Kidney (tissue), 14 donors: ENCODE measurements around the gene PNMT. TPM values are rescaled to one million over a fixed set of nuclear protein-coding genes. Genes with fewer than 3 reads are reported as not detected.

Source experiments
- DNase-seq, 5 donors: peaks; one replicate each; pipeline ENCODE4 v3.0.0-alpha.2; 2013 to 2020
- FAIRE-seq: peaks from 2 replicates; lab custom pipeline; 2012; peaks lifted over from hg19 to GRCh38; lab: Jason Lieb, UNC
- H3K27ac ChIP-seq, 2 donors: one replicate each; pipeline ENCODE4 v1.7.0; 2013; ENCODE audit warnings: low read depth in 2 of 2, low read length in 2 of 2, inconsistent platforms in 1 of 2
- H3K27me3 ChIP-seq: one replicate; pipeline ENCODE4 v1.7.1; 2013; ENCODE audit warnings: low read length, inconsistent platforms; ENCODE audit not compliant: control insufficient read depth, insufficient read depth
- H3K36me3 ChIP-seq, 3 donors: one replicate each; pipeline versions ENCODE4 v1.7.0 to v1.7.1; 2013; ENCODE audit warnings: low read length in 3 of 3, control low read depth in 1 of 3, inconsistent platforms in 1 of 3; ENCODE audit not compliant: insufficient read depth in 3 of 3, control insufficient read depth in 2 of 3
- H3K4me1 ChIP-seq, 3 donors: one replicate each; pipeline versions ENCODE4 v1.7.0 to v1.7.1; 2013; ENCODE audit warnings: low read length in 3 of 3, inconsistent platforms in 1 of 3, low read depth in 1 of 3; ENCODE audit not compliant: control insufficient read depth in 2 of 3, insufficient read depth in 2 of 3
- H3K4me3 ChIP-seq, 3 donors: one replicate each; pipeline versions ENCODE4 v1.7.0 to v1.8.1; 2013; ENCODE audit warnings: low read length in 3 of 3, control low read depth in 1 of 3, inconsistent platforms in 1 of 3
- H3K9ac ChIP-seq, 3 donors: one replicate each; pipeline versions ENCODE4 v1.7.0 to v1.7.1; 2013; ENCODE audit warnings: low read length in 3 of 3, control low read depth in 1 of 3, inconsistent platforms in 1 of 3
- H3K9me3 ChIP-seq, 3 donors: one replicate each; pipeline versions ENCODE4 v1.7.0 to v1.7.1; 2013; ENCODE audit warnings: low read length in 3 of 3, control low read depth in 1 of 3, inconsistent platforms in 1 of 3; ENCODE audit not compliant: control insufficient read depth in 2 of 3, insufficient read depth in 1 of 3
- intact Hi-C: fragments of 100-400 bp; cut with DNase I; formaldehyde crosslinking; loops from one replicate; pipeline ENCODE4 v1.11.1; 2022
- polyA plus RNA-seq: library from polyadenylated mRNA; stranded (reverse); fragments of 350-450 nt; fragmentation: Illumina TruSeq; extraction: RNeasy Lipid Tissue Mini Kit (QIAGEN cat#74804); gene quantifications from one replicate; pipeline ENCODE4 v1.2.3, GENCODE V29; 2014; ENCODE audit warnings: low read depth, low replicate concordance; ENCODE audit not compliant: insufficient read depth
- total RNA-seq: library from RNA; stranded (reverse); fragmentation: NEBNext Ultra II Directional; extraction: Animal tissue kit (Norgen Biotek cat#: 25700); gene quantifications from one replicate; pipeline ENCODE4 v1.2.1, GENCODE V29; 2021
- TF ChIP-seq, protein P1 (sequence below): IDR thresholded peaks from 3 replicates; pipeline ENCODE4 v1.5.1; 2012; ENCODE audit warnings: mild to moderate bottlenecking, moderate library complexity, borderline replicate concordance; ENCODE audit not compliant: insufficient read depth; ENCODE audit errors: extremely low read depth
- donor health status: control.
- donor health status: control.
- donor health status: control.
- donor health status: control.
- donor health status: control.
- donor health status: DM: yes; HTN: yes; CAD: no.
- donor health status: Normal renal cell carcinoma (clear cell type).

PNMT gene
- total and polyA plus RNA-seq, 2 donors from 2014 or later: 2.0 to 8.2 TPM

DNA sequence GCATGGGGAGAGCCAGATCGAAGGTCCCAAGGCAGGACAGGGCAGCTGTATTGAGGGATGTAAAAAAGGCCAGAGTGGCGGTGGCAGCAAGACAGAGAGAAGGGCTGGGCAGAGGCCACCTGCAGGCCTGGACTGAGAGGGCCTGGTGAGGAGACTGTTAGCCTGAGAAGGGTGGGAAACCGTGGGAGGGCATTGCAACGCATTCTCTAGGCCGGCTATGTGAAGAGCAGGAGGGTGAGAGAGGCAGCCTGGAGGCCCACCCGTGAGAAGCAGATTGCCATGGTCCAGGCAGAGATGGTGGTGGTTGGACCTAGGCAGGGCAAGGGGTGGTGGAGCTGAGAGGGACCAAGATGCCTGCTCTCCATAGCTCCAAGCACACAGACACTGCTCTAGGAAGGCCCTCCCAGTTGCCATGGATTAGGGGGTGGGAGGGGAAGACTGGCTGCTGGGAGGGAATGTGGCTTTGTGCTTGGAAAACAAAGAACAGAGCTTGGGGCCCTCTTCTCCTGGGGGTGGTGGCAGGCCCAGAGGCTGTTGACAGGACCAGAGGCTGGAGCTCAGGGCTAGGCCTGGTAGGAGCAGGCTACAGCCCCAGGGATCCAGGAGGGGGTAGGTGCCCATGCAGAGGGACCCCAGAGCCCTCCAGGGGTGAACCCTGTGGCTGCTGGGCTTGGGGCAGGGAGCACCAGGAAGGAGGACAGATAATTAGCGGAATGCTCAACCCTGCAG lies 15.5 kb upstream of the PNMT start:
- intact Hi-C loops: no loop called here
- no peak for FAIRE-seq
- H3K9ac ChIP-seq: no peak overlapping the region
- H3K4me3 ChIP-seq: no peak overlapping the region
- no peak overlapping the region for H3K27ac ChIP-seq
- H3K27me3 ChIP-seq: no peaks in the 10 kb centered on the region
- H3K4me1 ChIP-seq: peaks cover 0 to 5% (median 0%) of the 10 kb centered on the region in 3 donors
- peak in 1 of 5 donors; percentile 14 for DNase-seq
- peaks cover 0 to 3% (median 2%) of the 10 kb centered on the region in 3 donors for H3K36me3 ChIP-seq
- TF ChIP-seq, protein P1, sequence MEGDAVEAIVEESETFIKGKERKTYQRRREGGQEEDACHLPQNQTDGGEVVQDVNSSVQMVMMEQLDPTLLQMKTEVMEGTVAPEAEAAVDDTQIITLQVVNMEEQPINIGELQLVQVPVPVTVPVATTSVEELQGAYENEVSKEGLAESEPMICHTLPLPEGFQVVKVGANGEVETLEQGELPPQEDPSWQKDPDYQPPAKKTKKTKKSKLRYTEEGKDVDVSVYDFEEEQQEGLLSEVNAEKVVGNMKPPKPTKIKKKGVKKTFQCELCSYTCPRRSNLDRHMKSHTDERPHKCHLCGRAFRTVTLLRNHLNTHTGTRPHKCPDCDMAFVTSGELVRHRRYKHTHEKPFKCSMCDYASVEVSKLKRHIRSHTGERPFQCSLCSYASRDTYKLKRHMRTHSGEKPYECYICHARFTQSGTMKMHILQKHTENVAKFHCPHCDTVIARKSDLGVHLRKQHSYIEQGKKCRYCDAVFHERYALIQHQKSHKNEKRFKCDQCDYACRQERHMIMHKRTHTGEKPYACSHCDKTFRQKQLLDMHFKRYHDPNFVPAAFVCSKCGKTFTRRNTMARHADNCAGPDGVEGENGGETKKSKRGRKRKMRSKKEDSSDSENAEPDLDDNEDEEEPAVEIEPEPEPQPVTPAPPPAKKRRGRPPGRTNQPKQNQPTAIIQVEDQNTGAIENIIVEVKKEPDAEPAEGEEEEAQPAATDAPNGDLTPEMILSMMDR: no peak
- no peaks in the 10 kb centered on the region for H3K9me3 ChIP-seq

DNA sequence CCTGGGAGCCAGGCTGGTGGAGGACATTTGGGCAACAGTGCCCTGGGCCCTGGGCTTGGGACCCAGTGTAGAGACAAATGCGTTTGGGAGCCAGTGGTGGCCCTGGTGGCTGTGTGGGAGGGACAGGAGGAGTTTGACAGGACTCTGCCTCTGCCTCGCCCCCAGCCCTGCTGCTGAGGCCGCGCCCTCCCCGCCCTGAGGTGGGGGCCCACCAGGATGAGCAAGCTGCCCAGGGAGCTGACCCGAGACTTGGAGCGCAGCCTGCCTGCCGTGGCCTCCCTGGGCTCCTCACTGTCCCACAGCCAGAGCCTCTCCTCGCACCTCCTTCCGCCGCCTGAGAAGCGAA lies 15.0 kb upstream of the PNMT start:
- FAIRE-seq: no peak
- TF ChIP-seq, protein P1: no peak
- no peaks in the 10 kb centered on the region for H3K9me3 ChIP-seq
- no peak overlapping the region for H3K9ac ChIP-seq
- H3K36me3 ChIP-seq: peaks cover 0 to 3% (median 2%) of the 10 kb centered on the region in 3 donors
- peaks cover 0 to 5% (median 0%) of the 10 kb centered on the region in 3 donors for H3K4me1 ChIP-seq
- intact Hi-C loops: no loop called here
- H3K4me3 ChIP-seq: no peak overlapping the region
- peak in 1 of 5 donors; percentile 12 for DNase-seq
- no peaks in the 10 kb centered on the region for H3K27me3 ChIP-seq
- no peak overlapping the region for H3K27ac ChIP-seq

DNA sequence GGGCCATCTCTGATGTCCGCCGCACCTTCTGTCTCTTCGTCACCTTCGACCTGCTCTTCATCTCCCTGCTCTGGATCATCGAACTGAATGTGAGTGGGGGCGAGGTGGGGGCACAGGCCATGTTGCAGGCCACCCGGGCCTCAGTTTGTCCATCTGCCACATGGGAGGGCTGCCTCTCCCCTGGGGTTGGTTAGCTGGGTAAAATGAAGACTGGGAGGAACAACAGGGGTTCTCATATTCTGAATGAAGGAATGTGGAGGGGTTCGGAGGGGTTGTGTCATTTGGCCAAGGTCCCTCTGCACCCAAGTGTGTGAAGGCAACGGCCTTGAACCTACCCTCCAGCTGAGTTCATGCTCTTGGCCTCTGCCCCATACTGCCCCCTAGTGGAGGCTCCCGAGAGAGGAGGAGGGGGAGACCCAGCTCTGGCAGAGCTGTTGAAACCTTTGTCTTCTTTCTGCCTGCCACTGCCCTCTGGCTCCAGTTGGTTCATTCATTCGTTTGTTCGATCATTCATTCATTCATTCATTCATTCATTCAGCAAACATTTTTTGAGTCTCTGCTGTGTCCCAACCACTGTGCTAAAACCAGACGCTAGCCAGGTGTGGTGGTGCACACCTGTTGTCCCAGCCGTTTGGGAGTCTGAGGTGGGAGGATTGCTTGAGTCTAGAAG lies 14.5 kb upstream of the PNMT start:
- H3K27ac ChIP-seq: no peak overlapping the region
- peaks cover 0 to 3% (median under 1%) of the 10 kb centered on the region in 3 donors for H3K36me3 ChIP-seq
- no peak overlapping the region for H3K4me3 ChIP-seq
- FAIRE-seq (no peak), DNase-seq (peak in 4 of 5 donors; percentile 61 to 83 (median 71))
- intact Hi-C loops: no loop called here
- H3K27me3 ChIP-seq: no peaks in the 10 kb centered on the region
- TF ChIP-seq, protein P1: peak; percentile 60
- H3K4me1 ChIP-seq: peaks cover 0 to 5% (median 0%) of the 10 kb centered on the region in 3 donors
- no peak overlapping the region for H3K9ac ChIP-seq
- H3K9me3 ChIP-seq: no peaks in the 10 kb centered on the region
